Heart left ventricle (tissue), 13 donors: Measurements from ENCODE around the gene IGF2BP1.

Experiments used
- CTCF ChIP-seq, 12 donors: fragments of 200-600 bp; sonication (generic) in 4 of 12; IDR thresholded peaks; one replicate each; pipeline versions ENCODE4 v1.5.0 to v1.8.0; 2018 to 2022; ENCODE audit warnings: antibody characterized with exemption in 12 of 12, mild to moderate bottlenecking in 5 of 12
- POLR2A ChIP-seq, 2 donors: fragments of 450-650 bp; IDR thresholded peaks; one replicate each; pipeline ENCODE4 v1.6.1; 2017; ENCODE audit warnings: antibody characterized with exemption in 2 of 2, mild to moderate bottlenecking in 2 of 2, moderate library complexity in 2 of 2
- donor health status: ischemic (EF 13 %, LVEDD 7.1; RV severe dilation, severe dysfunction).
- donor health status: DM: no; HTN: yes; CAD: no.
- donor health status: DM: no; HTN: no; CAD: no.
- donor health status: ischemic (EF 25% LVEDD 6.9; RV normal size, moderate dysfunction).
- donor health status: ischemic (EF 25% LVEDD 5.7; RV mildly dilated, moderate dysfunction).
- donor health status: ischemic (EF 35%, LVEDD 5.7; RV mildly dilated, moderate dysfunction).
- donor health status: nonischemic (EF 11% LVEDD 7.7; RV severe dilation, severe dysfunction).
- donor health status: DM: yes; HTN: yes; CAD: no.
- donor health status: PGD.
- donor health status: ischemic (EF 29% LVEDD 5.4; RV normal size, mild dysfunction).
- donor health status: nonischemic (EF 23%, LVEDD 6.1; RV moderate dilation, normal function).

DNA sequence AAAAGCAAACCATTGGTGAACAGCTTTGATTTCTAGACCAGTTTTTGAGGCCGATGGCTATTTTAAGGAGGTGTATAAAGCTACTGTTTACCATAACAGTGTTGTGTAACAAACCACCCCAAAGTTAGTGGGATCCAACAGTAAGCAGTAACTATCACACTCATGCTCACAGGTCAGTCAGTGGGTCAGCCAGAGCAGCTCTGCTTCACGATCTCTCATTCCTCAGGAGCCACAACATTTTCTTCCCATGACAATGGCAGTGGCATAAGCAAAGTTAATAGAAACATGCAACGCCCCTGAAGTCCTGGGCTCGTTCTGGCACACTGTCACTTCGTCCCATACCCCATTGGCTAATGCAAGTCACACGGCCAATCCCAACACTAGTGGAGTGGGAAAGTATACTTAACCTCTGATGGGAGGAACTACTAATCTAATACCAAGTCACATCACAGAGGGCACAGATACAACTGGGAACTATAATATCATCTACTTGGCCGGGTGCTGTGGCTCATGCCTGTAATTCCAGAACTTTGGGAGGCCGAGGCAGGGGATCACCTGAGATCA, 107.4 kb downstream of the IGF2BP1 start:
- no peak for TF ChIP-seq CTCF (IDR thresholded peaks at IDR 0.05)
- TF ChIP-seq POLR2A (IDR thresholded peaks at IDR 0.05) = no peak
